HEK293T (cell line): ENCODE data around the gene UTP4.

Source experiments
- ARNT ChIP-seq: fragments of 450-650 bp; IDR thresholded peaks from 2 replicates; pipeline ENCODE4 v1.6.1; 2017; ENCODE audit warnings: mild to moderate bottlenecking
- BHLHE40 ChIP-seq: fragments of 450-650 bp; IDR thresholded peaks from 2 replicates; pipeline ENCODE4 v1.6.1; 2016; ENCODE audit warnings: mild to moderate bottlenecking, moderate library complexity, borderline replicate concordance
- FOXA1 ChIP-seq: fragments of 450-650 bp; IDR thresholded peaks from 2 replicates; pipeline ENCODE4 v1.6.1; 2016; ENCODE audit warnings: mild to moderate bottlenecking
- FOXM1 ChIP-seq: fragments of 450-650 bp; IDR thresholded peaks from 2 replicates; pipeline ENCODE4 v1.6.1; 2017; ENCODE audit warnings: mild to moderate bottlenecking, borderline replicate concordance
- L3MBTL2 ChIP-seq: fragments of 450-650 bp; conservative IDR thresholded peaks from 2 replicates; pipeline ENCODE4 v1.6.1; 2016; ENCODE audit warnings: mild to moderate bottlenecking
- SP1 ChIP-seq: fragments of 450-650 bp; IDR thresholded peaks from 2 replicates; pipeline ENCODE4 v1.6.1; 2017
- SUZ12 ChIP-seq: fragments of 450-650 bp; IDR thresholded peaks from 2 replicates; pipeline ENCODE4 v1.6.1; 2016; ENCODE audit warnings: mild to moderate bottlenecking
- TARDBP ChIP-seq: fragments of 450-650 bp; IDR thresholded peaks from 2 replicates; pipeline ENCODE4 v1.6.1; 2016

- TF ChIP-seq FOXA1: no peak
- no peak for TF ChIP-seq FOXM1
- TF ChIP-seq SUZ12: no peak
- TF ChIP-seq TARDBP: no peak
- no peak for TF ChIP-seq BHLHE40
- TF ChIP-seq ARNT: no peak
- TF ChIP-seq SP1: no peak
- TF ChIP-seq L3MBTL2: no peak
These were observed 19.2 kb upstream of the UTP4 start for GRCh38 chr16:69113216-69113615.
